Activated T-helper 2 cell treated with anti-CD3 and anti-CD28 coated beads, Interferon-gamma antibody, Interleukin-2, Interleukin-4, amounts not matched to agents 10 μg/mL and 5 μg/mL and 100 μg/mL, durations not matched to agents 14 hours and 24 hours and 36 hours (primary cell): Measurements from ENCODE around the gene TTLL4. TPM values are rescaled to one million over a fixed set of nuclear protein-coding genes. Genes with fewer than 3 reads are reported as not detected.

ENCODE experiments used
- DNase-seq: peaks from one replicate; pipeline ENCODE4 v3.0.0; 2021; ENCODE audit warnings: low spot score
- H3K27ac Mint-ChIP-seq: one replicate; pipeline ENCODE4 v1.8.0; 2021; ENCODE audit warnings: mixed read lengths
- H3K27me3 Mint-ChIP-seq: one replicate; pipeline ENCODE4 v1.8.0; 2021; ENCODE audit warnings: low read depth, mixed read lengths
- H3K36me3 Mint-ChIP-seq: one replicate; pipeline ENCODE4 v1.8.0; 2021; ENCODE audit warnings: low read depth, mixed read lengths
- H3K4me1 Mint-ChIP-seq: one replicate; pipeline ENCODE4 v1.8.0; 2021; ENCODE audit warnings: low read depth, mixed read lengths
- H3K4me3 Mint-ChIP-seq: one replicate; pipeline ENCODE4 v1.8.0; 2021; ENCODE audit warnings: low read depth, mild to moderate bottlenecking, moderate library complexity, mixed read lengths
- H3K9me3 Mint-ChIP-seq: one replicate; pipeline ENCODE4 v1.8.0; 2021; ENCODE audit warnings: mixed read lengths
- intact Hi-C: fragments of 100-400 bp; cut with micrococcal nuclease; formaldehyde crosslinking; loops from one replicate; pipeline ENCODE4 v1.15.1; 2023
- total RNA-seq: library from RNA; stranded (reverse); gene quantifications from 2 replicates; pipeline ENCODE4 v1.2.3, GENCODE V29; 2022

TTLL4 gene
- total RNA-seq, 1 donor from 2014 or later = 55.7 TPM

DNA sequence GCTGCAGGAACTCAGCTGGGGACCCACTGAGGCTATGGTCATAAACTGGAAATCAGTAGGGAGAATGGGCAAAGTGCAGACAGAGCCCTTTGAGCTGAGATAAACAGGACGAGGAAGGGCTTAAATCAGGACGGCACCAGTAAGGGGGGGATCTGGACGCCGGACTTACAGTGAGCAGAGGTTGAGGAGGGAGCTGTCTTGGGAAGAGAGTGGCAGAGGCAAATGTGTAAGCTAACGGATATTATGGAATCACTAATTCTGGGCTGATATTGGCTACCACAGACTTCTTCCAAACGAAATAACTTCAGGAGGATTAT is 71.9 kb downstream of the TTLL4 start:
- H3K9me3 Mint-ChIP-seq = no peaks in the 10 kb centered on the region
- no peak for DNase-seq
- peaks cover under 1% of the 10 kb centered on the region for H3K36me3 Mint-ChIP-seq
- H3K4me1 Mint-ChIP-seq = no peaks in the 10 kb centered on the region
- no peak overlapping the region for H3K27ac Mint-ChIP-seq
- no peak overlapping the region for H3K4me3 Mint-ChIP-seq
- H3K27me3 Mint-ChIP-seq = peaks cover 52% of the 10 kb centered on the region
- intact Hi-C loops = loop anchor here (10.0 kb wide), 1 partner anchor 202 kb away; the partner anchor contains the start of gene FEV

DNA sequence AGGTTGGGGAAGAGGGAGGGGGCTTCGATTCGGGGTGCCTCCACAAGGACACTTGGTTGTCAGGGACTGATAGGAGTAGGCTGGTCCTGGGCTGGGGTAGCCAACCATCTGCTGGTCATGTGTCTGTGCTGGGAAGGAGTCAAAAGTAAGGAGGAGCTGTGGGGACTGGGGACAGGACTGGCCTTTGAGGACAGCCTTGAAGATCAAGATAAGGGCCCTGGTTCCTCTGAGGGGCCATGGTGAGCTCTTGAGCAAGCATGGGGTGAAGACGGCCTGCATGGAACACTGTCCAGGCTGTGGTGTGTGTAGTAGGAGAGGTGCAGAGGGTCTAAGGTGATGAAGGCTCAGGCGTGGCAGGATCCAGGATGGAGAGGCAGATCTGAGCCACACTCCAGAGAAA is 73.1 kb downstream of the TTLL4 start:
- Mint-ChIP-seq H3K36me3 (no peaks in the 10 kb centered on the region), H3K27me3 (peaks cover 52% of the 10 kb centered on the region), H3K4me3 (no peak overlapping the region), H3K27ac (no peak overlapping the region), H3K9me3 (no peaks in the 10 kb centered on the region), H3K4me1 (no peaks in the 10 kb centered on the region)
- no peak for DNase-seq
- intact Hi-C loops = loop anchor here (10.0 kb wide), 1 partner anchor 201 kb away; the partner anchor contains the start of gene FEV

DNA sequence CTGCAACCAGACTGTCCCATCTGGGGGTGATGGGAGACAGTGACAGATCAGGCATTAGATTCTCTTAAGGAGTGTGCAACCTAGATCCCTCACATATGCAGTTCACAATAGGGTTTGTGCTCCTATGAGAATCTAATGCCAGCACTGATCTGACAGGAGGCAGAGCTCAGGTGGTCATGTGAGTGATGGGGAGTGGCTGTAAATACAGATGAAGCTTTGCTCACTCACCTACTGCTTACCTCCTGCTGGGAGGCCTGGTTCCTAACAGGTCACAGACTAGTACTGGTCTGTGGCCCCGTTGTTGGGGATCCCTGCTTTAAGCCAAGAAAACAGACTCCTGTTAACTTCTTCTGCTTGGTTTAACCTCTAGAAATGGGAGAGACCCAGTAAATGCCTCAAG is 74.5 kb downstream of the TTLL4 start:
- no peak for DNase-seq
- H3K27me3 Mint-ChIP-seq = peaks cover 50% of the 10 kb centered on the region
- intact Hi-C loops = loop anchor here (5.0 to 10.0 kb wide), 2 partner anchors 200 to 797 kb away; partner anchors contain the start of gene FEV
- H3K27ac Mint-ChIP-seq = no peak overlapping the region
- no peaks in the 10 kb centered on the region for H3K4me1 Mint-ChIP-seq
- H3K9me3 Mint-ChIP-seq = no peaks in the 10 kb centered on the region
- H3K4me3 Mint-ChIP-seq = no peak overlapping the region
- no peaks in the 10 kb centered on the region for H3K36me3 Mint-ChIP-seq

DNA sequence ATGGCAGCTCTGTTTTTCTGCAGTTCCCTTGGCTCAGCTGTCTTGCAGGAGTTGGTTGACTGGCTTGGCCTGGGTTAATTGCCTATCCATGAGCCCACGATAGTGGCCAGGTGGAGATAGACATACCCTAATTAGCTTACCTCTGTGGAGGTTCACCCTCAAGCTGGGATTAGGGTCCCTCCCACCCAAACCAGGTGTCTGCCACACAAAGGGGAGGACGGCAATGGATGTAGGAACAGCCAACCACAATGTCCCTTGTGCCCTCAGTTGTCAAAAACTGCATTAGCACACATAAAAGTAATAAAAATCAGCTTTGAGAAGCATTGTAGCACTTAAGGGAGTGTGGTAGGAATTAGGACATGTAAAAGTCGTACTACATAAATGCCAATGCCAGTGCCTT is 75.5 kb downstream of the TTLL4 start:
- DNase-seq = no peak
- intact Hi-C loops = loop anchor here (5.0 to 10.0 kb wide), 2 partner anchors 199 to 796 kb away; partner anchors contain the start of gene FEV
- Mint-ChIP-seq H3K9me3 (no peaks in the 10 kb centered on the region), H3K4me3 (no peak overlapping the region), H3K27ac (no peak overlapping the region), H3K36me3 (no peaks in the 10 kb centered on the region), H3K27me3 (peaks cover 45% of the 10 kb centered on the region), H3K4me1 (no peaks in the 10 kb centered on the region)

DNA sequence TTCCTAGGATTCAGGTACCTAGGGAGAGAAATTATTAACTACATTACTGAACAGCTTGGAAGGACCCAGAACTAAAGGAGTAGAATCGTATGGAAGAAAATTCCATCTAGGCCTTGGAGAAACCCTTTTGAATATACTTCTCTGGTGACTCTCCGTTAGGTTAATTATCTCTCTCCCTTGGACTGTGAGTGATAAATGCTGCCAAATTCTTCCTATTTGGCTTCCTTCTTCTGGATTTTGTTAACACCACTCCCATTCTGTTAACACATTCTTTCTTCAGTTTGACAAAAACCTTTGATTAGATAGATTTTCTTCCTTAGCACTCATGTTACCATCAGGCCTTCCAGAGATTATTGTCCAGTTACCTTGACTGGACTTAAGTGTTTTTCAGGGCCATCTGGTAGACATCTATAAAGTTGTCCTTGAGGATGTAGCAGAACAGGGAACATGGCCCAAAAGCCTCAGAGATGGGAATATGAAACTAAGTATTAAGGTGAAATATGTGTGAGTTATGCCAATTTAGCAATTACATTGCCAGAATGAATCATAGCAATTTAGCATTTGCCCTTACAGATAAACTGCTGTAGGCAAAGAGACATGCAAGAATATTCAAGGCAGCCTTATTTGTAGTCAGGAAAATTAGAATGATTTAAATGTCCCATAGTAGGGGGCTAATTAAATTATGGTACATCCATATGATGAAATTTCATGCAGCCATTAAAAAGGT is 78.1 kb downstream of the TTLL4 start:
- H3K27ac Mint-ChIP-seq = no peak overlapping the region
- intact Hi-C loops = loop anchor here (5.0 to 10.0 kb wide), 2 partner anchors 196 to 794 kb away; partner anchors contain the start of gene FEV
- H3K9me3 Mint-ChIP-seq = no peaks in the 10 kb centered on the region
- no peak overlapping the region for H3K4me3 Mint-ChIP-seq
- no peaks in the 10 kb centered on the region for H3K4me1 Mint-ChIP-seq
- H3K27me3 Mint-ChIP-seq = peaks cover 29% of the 10 kb centered on the region
- H3K36me3 Mint-ChIP-seq = no peaks in the 10 kb centered on the region
- DNase-seq = no peak

DNA sequence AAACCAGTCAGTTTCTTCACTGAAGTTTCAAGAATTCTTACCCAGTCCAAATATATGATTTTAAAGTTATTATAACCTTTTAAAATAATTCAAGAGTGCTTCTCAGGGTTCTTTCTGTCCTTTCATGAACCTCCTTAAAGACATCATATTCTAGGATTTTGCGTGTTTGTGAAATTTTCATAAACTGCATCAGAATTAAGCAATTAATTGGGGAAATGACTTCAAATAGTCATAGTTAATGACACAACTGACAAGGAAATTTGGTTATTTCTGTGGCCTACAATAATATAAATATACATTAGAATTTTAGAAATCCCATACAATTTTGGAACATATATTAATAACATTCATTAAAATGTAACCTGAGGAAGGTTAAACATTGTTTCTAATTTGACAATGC is 81.8 kb downstream of the TTLL4 start:
- peaks cover 28% of the 10 kb centered on the region for H3K27me3 Mint-ChIP-seq

DNA sequence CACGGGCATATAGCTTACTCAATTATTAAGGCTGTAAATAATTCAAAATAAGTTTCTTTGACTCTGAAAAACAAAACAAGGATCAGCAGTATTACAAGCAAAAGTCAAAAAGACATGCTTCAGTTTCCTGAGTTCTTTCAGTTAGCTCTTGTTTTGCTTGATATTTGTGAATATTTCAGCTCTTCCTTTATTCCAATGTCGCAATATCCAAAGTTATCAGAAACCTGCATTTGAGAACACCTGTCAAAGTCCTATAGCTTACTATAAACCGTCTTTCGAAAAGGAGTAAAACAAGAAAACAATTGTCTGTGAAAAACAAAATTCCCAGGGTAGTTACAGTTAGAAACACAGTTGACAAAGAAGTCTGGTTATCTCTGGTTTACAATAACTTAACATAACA is 86.1 kb downstream of the TTLL4 start:
- Mint-ChIP-seq H3K27me3 (peaks cover 28% of the 10 kb centered on the region), H3K4me3 (no peak overlapping the region), H3K36me3 (no peaks in the 10 kb centered on the region), H3K4me1 (no peaks in the 10 kb centered on the region), H3K27ac (no peak overlapping the region), H3K9me3 (no peaks in the 10 kb centered on the region)
- intact Hi-C loops = no loop called here
- DNase-seq = no peak

More for the DNA sequence above, 81.8 kb downstream of the TTLL4 start:
- H3K4me1 Mint-ChIP-seq = no peaks in the 10 kb centered on the region
- no peak for DNase-seq
- no peak overlapping the region for H3K27ac Mint-ChIP-seq
- H3K36me3 Mint-ChIP-seq = no peaks in the 10 kb centered on the region
- intact Hi-C loops = no loop called here
- H3K9me3 Mint-ChIP-seq = no peaks in the 10 kb centered on the region
- no peak overlapping the region for H3K4me3 Mint-ChIP-seq

DNA sequence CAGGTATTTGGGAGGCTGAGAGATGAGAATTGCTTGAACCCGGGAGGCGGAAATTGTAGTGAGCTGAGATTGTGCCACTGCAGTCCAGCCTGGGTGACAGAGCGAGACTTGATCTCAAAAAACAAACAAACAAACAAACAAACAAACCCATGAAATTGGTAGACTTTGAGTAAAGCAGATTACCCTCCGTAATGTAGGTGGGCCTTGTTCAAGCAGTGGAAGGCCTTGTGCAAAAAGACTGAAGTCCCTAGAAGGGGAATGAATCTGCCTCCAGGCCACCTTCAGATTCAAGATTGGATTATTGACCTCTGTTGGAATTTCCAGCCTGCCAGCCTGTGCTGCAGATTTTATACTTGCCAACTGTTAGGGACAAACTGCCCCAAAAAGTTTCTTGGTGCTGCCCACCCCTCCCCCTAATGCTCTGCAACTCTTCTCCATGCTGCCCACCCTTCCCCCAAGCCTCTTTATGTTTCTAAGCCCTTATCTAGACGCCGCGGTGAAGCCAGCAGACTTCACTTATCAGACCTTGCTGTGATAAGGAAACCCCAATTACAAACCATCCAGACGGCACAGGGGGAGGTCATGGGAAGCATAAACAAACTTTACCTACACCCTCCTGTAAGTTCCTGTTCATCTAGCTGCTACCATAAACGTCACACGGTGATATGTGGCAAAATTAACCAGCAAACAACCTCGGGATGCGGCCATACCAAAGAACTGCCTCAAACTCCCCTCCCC is 88.3 kb downstream of the TTLL4 start:
- Mint-ChIP-seq H3K4me1 (peaks cover 3% of the 10 kb centered on the region), H3K27ac (no peak overlapping the region), H3K36me3 (no peaks in the 10 kb centered on the region), H3K27me3 (peaks cover 28% of the 10 kb centered on the region), H3K4me3 (no peak overlapping the region), H3K9me3 (peaks cover under 1% of the 10 kb centered on the region)
- no peak for DNase-seq
- intact Hi-C loops = no loop called here

DNA sequence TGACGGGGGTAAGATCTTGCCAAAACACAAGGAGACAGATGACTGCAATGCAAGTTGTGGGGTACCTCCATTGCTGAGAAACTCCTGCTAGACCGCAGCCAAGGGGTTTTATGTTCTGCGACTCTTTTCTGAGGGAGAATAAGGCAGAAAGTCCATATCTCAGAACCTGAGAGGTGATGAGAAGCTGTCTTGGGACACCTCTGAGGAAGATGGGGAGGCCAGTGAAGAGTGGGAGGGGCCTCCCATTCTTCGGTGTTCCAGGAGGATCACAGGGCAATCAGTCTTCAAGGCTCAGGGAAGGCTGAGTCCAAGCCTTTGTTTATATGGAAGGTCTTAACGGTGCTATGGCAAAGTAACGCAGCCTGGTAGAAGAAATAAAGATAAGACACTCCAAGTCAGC is 89.4 kb downstream of the TTLL4 start:
- intact Hi-C loops = no loop called here
- Mint-ChIP-seq H3K27me3 (peaks cover 31% of the 10 kb centered on the region), H3K4me1 (peaks cover 3% of the 10 kb centered on the region), H3K27ac (no peak overlapping the region), H3K36me3 (no peaks in the 10 kb centered on the region), H3K4me3 (no peak overlapping the region), H3K9me3 (peaks cover 10% of the 10 kb centered on the region)
- no peak for DNase-seq

DNA sequence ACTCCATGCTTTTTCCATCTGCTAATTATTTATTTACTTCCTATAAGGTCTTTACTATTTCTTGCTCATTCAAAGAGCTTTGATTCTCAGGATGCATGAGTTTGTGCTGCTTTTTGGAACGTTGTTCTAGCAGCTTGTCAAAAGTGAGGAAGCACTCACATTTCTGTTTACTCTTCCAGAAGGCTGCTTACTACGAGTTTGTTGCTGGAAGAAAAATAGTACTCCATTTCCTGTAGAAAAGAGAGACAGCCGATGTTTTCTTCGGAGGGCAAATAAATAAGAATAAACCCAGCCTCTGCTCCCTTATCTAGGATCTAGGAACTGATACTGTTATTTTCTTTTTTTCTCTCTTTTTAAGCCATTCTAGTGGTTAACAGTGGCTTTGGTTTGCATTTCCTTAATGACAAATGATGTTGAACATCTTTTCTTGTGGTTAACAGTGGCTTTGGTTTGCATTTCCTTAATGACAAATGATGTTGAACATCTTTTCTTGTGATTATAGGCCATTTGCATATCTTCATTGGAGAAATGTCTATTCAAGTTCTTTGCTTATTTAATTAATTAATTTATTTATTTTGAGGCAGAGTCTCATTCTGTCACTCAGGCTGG is 91.9 kb downstream of the TTLL4 start:
- no peak overlapping the region for H3K4me3 Mint-ChIP-seq

DNA sequence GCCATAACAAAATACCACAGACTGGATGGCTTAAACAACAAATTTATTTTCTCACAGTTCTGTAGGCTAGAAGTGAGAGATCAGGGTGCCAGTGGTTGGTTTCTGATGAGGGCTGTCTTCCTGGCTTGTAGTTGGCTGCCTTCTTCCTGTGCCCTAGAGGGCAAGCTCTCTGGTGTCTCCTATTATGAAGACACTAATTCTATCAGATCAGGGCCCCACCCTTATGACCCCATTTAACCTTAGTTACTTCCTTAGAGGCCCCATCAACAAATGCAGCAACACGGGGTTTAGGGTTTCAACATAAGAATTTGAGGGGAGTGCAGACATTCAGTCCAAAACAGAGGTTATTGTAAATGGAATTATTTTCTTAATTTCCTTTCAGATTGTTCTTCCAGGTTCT is 94.2 kb downstream of the TTLL4 start:
- H3K9me3 Mint-ChIP-seq = peaks cover 14% of the 10 kb centered on the region
- H3K4me3 Mint-ChIP-seq = no peak overlapping the region
- intact Hi-C loops = no loop called here
- no peak for DNase-seq
- peaks cover 3% of the 10 kb centered on the region for H3K4me1 Mint-ChIP-seq
- H3K27ac Mint-ChIP-seq = no peak overlapping the region
- H3K36me3 Mint-ChIP-seq = no peaks in the 10 kb centered on the region
- H3K27me3 Mint-ChIP-seq = peaks cover 27% of the 10 kb centered on the region

More for the DNA sequence above, 91.9 kb downstream of the TTLL4 start:
- H3K27me3 Mint-ChIP-seq = peaks cover 37% of the 10 kb centered on the region
- DNase-seq = no peak
- peaks cover 14% of the 10 kb centered on the region for H3K9me3 Mint-ChIP-seq
- intact Hi-C loops = no loop called here
- peaks cover 3% of the 10 kb centered on the region for H3K4me1 Mint-ChIP-seq
- no peak overlapping the region for H3K27ac Mint-ChIP-seq
- H3K36me3 Mint-ChIP-seq = no peaks in the 10 kb centered on the region
